ENCODE measurements around the gene NPIPA1. TPM values are rescaled to one million over a fixed set of nuclear protein-coding genes. Genes with fewer than 3 reads are reported as not detected.
"Not testable (repeated sequence)": the region's sequence is repeated elsewhere in the genome, so short reads cannot be mapped to it uniquely, and the experiment has no call there.

NPIPA1 gene
- polyA plus RNA-seq, 3 donors: 63.7 TPM; not detected in 2

GRCh38 chr16:14897006-14897664 is 40.1 kb upstream of the NPIPA1 start:
- H3K79me2 ChIP-seq (ENCODE audit: insufficient read depth, low read length); H3K4me3 Mint-ChIP-seq; H3K9ac ChIP-seq (ENCODE audit: insufficient read depth, low read length, poor library complexity, severe bottlenecking); H3K27me3 Mint-ChIP-seq (ENCODE audit: low read depth in 3 of 3); H3K4me1 Mint-ChIP-seq; H3K27ac Mint-ChIP-seq; DNase-seq; H3K4me1 ChIP-seq (ENCODE audit: control insufficient read depth in 1 of 2, insufficient read depth in 2 of 2, low read length in 2 of 2); H3K36me3 Mint-ChIP-seq; H3K27me3 ChIP-seq (ENCODE audit: control insufficient read depth in 2 of 2, insufficient read depth in 2 of 2, low read length in 2 of 2); intact Hi-C loops (cut with micrococcal nuclease); H2AFZ ChIP-seq (ENCODE audit: insufficient read depth, low read depth, low read length, poor library complexity, severe bottlenecking); H4K20me1 ChIP-seq (ENCODE audit: insufficient read depth, low read length); H3K4me3 ChIP-seq (replicated peaks in 1 of 3; ENCODE audit: low read depth in 2 of 3, low read length in 3 of 3); H3K9me3 ChIP-seq (replicated peaks in 1 of 2; ENCODE audit: control insufficient read depth in 1 of 2, insufficient read depth in 1 of 2, low read length in 2 of 2); H3K9me3 Mint-ChIP-seq; H3K4me2 ChIP-seq (replicated peaks; ENCODE audit: extremely low read depth, low read length, poor library complexity, severe bottlenecking); H3K27ac ChIP-seq (ENCODE audit: low read depth in 1 of 2, low read length in 2 of 2); H3K36me3 ChIP-seq (replicated peaks in 1 of 2; ENCODE audit: control insufficient read depth in 1 of 2, insufficient read depth in 2 of 2, low read length in 2 of 2): not testable (repeated sequence)
- TF ChIP-seq CTCF (IDR thresholded peaks at IDR 0.05): peak; percentile 32
- no CpG with 5 or more reads among the region's 12 CpGs for WGBS (ENCODE audit: insufficient coverage)

GRCh38 chr16:14898162-14898561 is 39.1 kb upstream of the NPIPA1 start:
- H4K20me1 ChIP-seq (ENCODE audit: insufficient read depth, low read length); H3K36me3 Mint-ChIP-seq; H3K27me3 Mint-ChIP-seq (ENCODE audit: low read depth in 3 of 3); H2AFZ ChIP-seq (ENCODE audit: insufficient read depth, low read depth, low read length, poor library complexity, severe bottlenecking); H3K4me1 ChIP-seq (ENCODE audit: control insufficient read depth in 1 of 2, insufficient read depth in 2 of 2, low read length in 2 of 2); H3K36me3 ChIP-seq (replicated peaks in 1 of 2; ENCODE audit: control insufficient read depth in 1 of 2, insufficient read depth in 2 of 2, low read length in 2 of 2); H3K9me3 Mint-ChIP-seq; H3K79me2 ChIP-seq (ENCODE audit: insufficient read depth, low read length); H3K9me3 ChIP-seq (replicated peaks in 1 of 2; ENCODE audit: control insufficient read depth in 1 of 2, insufficient read depth in 1 of 2, low read length in 2 of 2); H3K4me3 Mint-ChIP-seq; DNase-seq; intact Hi-C loops (cut with micrococcal nuclease); H3K27ac Mint-ChIP-seq; H3K4me3 ChIP-seq (replicated peaks in 1 of 3; ENCODE audit: low read depth in 2 of 3, low read length in 3 of 3); H3K27ac ChIP-seq (ENCODE audit: low read depth in 1 of 2, low read length in 2 of 2); H3K9ac ChIP-seq (ENCODE audit: insufficient read depth, low read length, poor library complexity, severe bottlenecking); H3K4me1 Mint-ChIP-seq; H3K4me2 ChIP-seq (replicated peaks; ENCODE audit: extremely low read depth, low read length, poor library complexity, severe bottlenecking); H3K27me3 ChIP-seq (ENCODE audit: control insufficient read depth in 2 of 2, insufficient read depth in 2 of 2, low read length in 2 of 2): not testable (repeated sequence)
- WGBS (ENCODE audit: insufficient coverage): 100% methylated on average over 2 of the region's 4 CpGs

GRCh38 chr16:14903191-14903957 is 33.9 kb upstream of the NPIPA1 start:
- H3K4me1 Mint-ChIP-seq; H3K27me3 Mint-ChIP-seq (ENCODE audit: low read depth in 3 of 3); H3K27me3 ChIP-seq (ENCODE audit: control insufficient read depth in 2 of 2, insufficient read depth in 2 of 2, low read length in 2 of 2); H3K9me3 Mint-ChIP-seq; H3K36me3 Mint-ChIP-seq; H3K4me3 ChIP-seq (replicated peaks in 1 of 3; ENCODE audit: low read depth in 2 of 3, low read length in 3 of 3); H3K4me2 ChIP-seq (replicated peaks; ENCODE audit: extremely low read depth, low read length, poor library complexity, severe bottlenecking); H2AFZ ChIP-seq (ENCODE audit: insufficient read depth, low read depth, low read length, poor library complexity, severe bottlenecking); H4K20me1 ChIP-seq (ENCODE audit: insufficient read depth, low read length); H3K9ac ChIP-seq (ENCODE audit: insufficient read depth, low read length, poor library complexity, severe bottlenecking); H3K27ac ChIP-seq (ENCODE audit: low read depth in 1 of 2, low read length in 2 of 2); H3K4me1 ChIP-seq (ENCODE audit: control insufficient read depth in 1 of 2, insufficient read depth in 2 of 2, low read length in 2 of 2); intact Hi-C loops (cut with micrococcal nuclease); H3K4me3 Mint-ChIP-seq; H3K79me2 ChIP-seq (ENCODE audit: insufficient read depth, low read length); H3K9me3 ChIP-seq (replicated peaks in 1 of 2; ENCODE audit: control insufficient read depth in 1 of 2, insufficient read depth in 1 of 2, low read length in 2 of 2); H3K36me3 ChIP-seq (replicated peaks in 1 of 2; ENCODE audit: control insufficient read depth in 1 of 2, insufficient read depth in 2 of 2, low read length in 2 of 2): not testable (repeated sequence)
- H3K27ac Mint-ChIP-seq: peak overlapping the region in 1 of 7 donors; percentile 42
- WGBS (ENCODE audit: insufficient coverage): no CpG with 5 or more reads among the region's 8 CpGs
- DNase-seq: peak in 1 of 3 donors; percentile 9

DNA sequence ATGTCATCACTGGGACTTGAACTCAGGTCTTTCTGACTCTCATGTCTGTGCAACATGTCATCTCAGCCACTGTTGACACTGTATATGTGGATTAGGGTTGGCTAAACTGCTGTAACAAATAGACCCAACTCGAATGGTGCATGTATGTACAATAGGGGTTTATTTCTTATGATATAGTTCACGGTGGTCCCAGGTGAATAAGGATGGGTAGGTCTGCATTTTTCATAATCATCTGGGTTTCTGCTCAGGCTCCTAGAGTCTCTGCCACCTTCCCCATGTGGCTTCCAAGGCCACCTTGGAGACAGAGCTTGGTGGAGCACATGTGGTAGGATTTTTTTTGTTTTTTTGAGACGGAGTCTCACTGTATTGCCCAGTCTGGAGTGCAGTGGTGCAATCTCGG is 27.5 kb upstream of the NPIPA1 start:
- H3K36me3 ChIP-seq (replicated peaks in 1 of 2; ENCODE audit: control insufficient read depth in 1 of 2, insufficient read depth in 2 of 2, low read length in 2 of 2); H3K27me3 ChIP-seq (ENCODE audit: control insufficient read depth in 2 of 2, insufficient read depth in 2 of 2, low read length in 2 of 2); H3K4me1 Mint-ChIP-seq; DNase-seq; H3K27me3 Mint-ChIP-seq (ENCODE audit: low read depth in 3 of 3); intact Hi-C loops (cut with micrococcal nuclease); H3K27ac Mint-ChIP-seq; H3K4me1 ChIP-seq (ENCODE audit: control insufficient read depth in 1 of 2, insufficient read depth in 2 of 2, low read length in 2 of 2); H3K9ac ChIP-seq (ENCODE audit: insufficient read depth, low read length, poor library complexity, severe bottlenecking); H2AFZ ChIP-seq (ENCODE audit: insufficient read depth, low read depth, low read length, poor library complexity, severe bottlenecking); H3K4me3 Mint-ChIP-seq; H3K9me3 ChIP-seq (replicated peaks in 1 of 2; ENCODE audit: control insufficient read depth in 1 of 2, insufficient read depth in 1 of 2, low read length in 2 of 2); H3K4me3 ChIP-seq (replicated peaks in 1 of 3; ENCODE audit: low read depth in 2 of 3, low read length in 3 of 3); H3K4me2 ChIP-seq (replicated peaks; ENCODE audit: extremely low read depth, low read length, poor library complexity, severe bottlenecking); H4K20me1 ChIP-seq (ENCODE audit: insufficient read depth, low read length); H3K9me3 Mint-ChIP-seq; H3K36me3 Mint-ChIP-seq; H3K27ac ChIP-seq (ENCODE audit: low read depth in 1 of 2, low read length in 2 of 2); H3K79me2 ChIP-seq (ENCODE audit: insufficient read depth, low read length): not testable (repeated sequence)
- WGBS (ENCODE audit: insufficient coverage): no CpG with 5 or more reads among the region's 4 CpGs
